Naive B cell (primary cell): ENCODE measurements around the gene EEFSEC. TPM values are rescaled to one million over a fixed set of nuclear protein-coding genes. Genes with fewer than 3 reads are reported as not detected.
A peak's percentile ranks its signal among the peaks of the same experiment; 100 is the strongest.

Experiments used
- ATAC-seq, 2 donors: fragments of 150-1000 bp; cut with Tn5 transposase; 2 replicates each; pipeline ENCODE4 v1.10.0; 2021; ENCODE audit warnings: low read depth in 2 of 2, mild to moderate bottlenecking in 2 of 2, moderate library complexity in 2 of 2
- DNase-seq: peaks from one replicate; pipeline ENCODE4 v3.0.0; 2022
- H3K27ac Mint-ChIP-seq, 6 donors: one replicate each; pipeline ENCODE4 v1.8.0; 2020 to 2022; ENCODE audit warnings: mild to moderate bottlenecking in 6 of 6, mixed read lengths in 6 of 6, moderate library complexity in 5 of 6, inconsistent platforms in 2 of 6
- H3K27me3 Mint-ChIP-seq, 3 donors: one replicate each; pipeline ENCODE4 v1.8.0; 2021 to 2022; ENCODE audit warnings: mixed read lengths in 3 of 3, mild to moderate bottlenecking in 1 of 3
- H3K36me3 Mint-ChIP-seq, 2 donors: one replicate each; pipeline ENCODE4 v1.8.0; 2020 to 2022; ENCODE audit warnings: mixed read lengths in 2 of 2, inconsistent platforms in 1 of 2, mild to moderate bottlenecking in 1 of 2
- H3K4me1 Mint-ChIP-seq, 3 donors: one replicate each; pipeline ENCODE4 v1.8.0; 2020 to 2022; ENCODE audit warnings: mixed read lengths in 3 of 3, inconsistent platforms in 1 of 3, mild to moderate bottlenecking in 1 of 3, moderate library complexity in 1 of 3
- H3K4me3 Mint-ChIP-seq, 8 donors: one replicate each; pipeline ENCODE4 v1.8.0; 2020 to 2022; ENCODE audit warnings: mild to moderate bottlenecking in 8 of 8, mixed read lengths in 8 of 8, moderate library complexity in 8 of 8, inconsistent platforms in 2 of 8
- H3K9me3 Mint-ChIP-seq, 7 donors: one replicate each; pipeline ENCODE4 v1.8.0; 2020 to 2022; ENCODE audit warnings: mixed read lengths in 7 of 7, mild to moderate bottlenecking in 5 of 7, inconsistent platforms in 2 of 7, moderate library complexity in 1 of 7
- polyA plus RNA-seq, 6 donors: library from polyadenylated mRNA; unstranded; fragments of 300-500 nt; fragmentation: Illumina TruSeq; gene quantifications; one replicate each; pipeline ENCODE4 v1.2.3, GENCODE V29; 2021; ENCODE audit warnings: low read depth in 6 of 6

EEFSEC gene
- polyA plus RNA-seq, 6 donors from 2014 or later, result 8.5 to 24.0 (median 20.1) TPM

- ATAC-seq, result no peak
Measured at GRCh38 chr3:128322030-128323022, 169.0 kb downstream of the EEFSEC start.

DNA sequence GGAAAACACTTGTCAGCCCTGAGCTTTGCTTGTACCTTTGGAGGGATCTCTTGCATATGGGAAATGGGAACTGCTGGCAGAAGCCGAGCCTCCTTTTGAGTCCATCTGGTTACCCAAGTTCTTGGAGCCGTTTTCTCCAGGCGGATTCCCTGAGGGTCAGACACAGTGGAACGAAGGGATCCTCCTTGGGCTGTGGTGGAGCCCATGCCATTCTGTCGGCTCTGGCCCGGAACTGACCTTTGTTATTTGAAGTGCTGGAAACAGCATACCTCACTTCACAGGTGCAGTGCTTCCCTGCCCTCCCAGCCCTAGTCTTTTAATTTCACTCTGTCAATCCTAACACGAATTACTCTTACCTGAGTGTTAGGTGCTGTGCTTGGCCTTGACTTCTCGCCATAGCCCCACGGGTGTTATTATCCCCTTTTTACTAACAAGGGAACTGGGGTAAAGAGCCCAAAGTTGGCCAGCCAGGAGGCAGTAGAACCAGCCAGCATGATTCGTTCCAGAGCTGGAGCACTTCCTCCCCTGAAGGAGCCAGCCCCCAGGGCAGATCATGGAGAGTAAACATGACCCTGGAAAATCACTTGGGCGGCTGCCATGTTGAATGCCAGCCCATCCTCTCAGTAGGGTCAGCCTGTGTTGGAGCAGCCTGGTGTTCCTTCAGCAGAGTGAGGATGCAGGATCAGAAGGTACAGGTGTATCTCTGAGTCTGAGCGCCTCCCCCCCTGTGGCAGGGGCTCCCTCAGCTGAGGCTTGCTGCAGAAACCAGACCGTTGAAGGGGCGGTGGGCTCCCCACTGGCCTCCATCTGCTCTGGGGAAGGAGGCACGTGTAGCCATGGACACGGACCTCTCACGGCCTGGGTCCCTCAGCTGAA is 170.2 kb downstream of the EEFSEC start:
- Mint-ChIP-seq H3K4me1 (peaks cover 4 to 12% (median 4%) of the 10 kb centered on the region in 3 donors), H3K36me3 (peaks cover 7 to 16% of the 10 kb centered on the region in 2 donors), H3K27me3 (no peaks in the 10 kb centered on the region), H3K4me3 (no peak overlapping the region), H3K27ac (no peak overlapping the region), H3K9me3 (no peaks in the 10 kb centered on the region)
- ATAC-seq (no peak), DNase-seq (no peak)

More at GRCh38 chr3:128322030-128323022, 169.0 kb downstream of the EEFSEC start:
- Mint-ChIP-seq H3K4me1 (peaks cover under 1 to 7% (median 4%) of the 10 kb centered on the region in 3 donors), H3K36me3 (peaks cover 7 to 15% of the 10 kb centered on the region in 2 donors), H3K9me3 (no peaks in the 10 kb centered on the region), H3K27ac (peak overlapping the region in 1 of 6 donors; percentile 52), H3K4me3 (no peak overlapping the region), H3K27me3 (no peaks in the 10 kb centered on the region)
- no peak for DNase-seq

DNA sequence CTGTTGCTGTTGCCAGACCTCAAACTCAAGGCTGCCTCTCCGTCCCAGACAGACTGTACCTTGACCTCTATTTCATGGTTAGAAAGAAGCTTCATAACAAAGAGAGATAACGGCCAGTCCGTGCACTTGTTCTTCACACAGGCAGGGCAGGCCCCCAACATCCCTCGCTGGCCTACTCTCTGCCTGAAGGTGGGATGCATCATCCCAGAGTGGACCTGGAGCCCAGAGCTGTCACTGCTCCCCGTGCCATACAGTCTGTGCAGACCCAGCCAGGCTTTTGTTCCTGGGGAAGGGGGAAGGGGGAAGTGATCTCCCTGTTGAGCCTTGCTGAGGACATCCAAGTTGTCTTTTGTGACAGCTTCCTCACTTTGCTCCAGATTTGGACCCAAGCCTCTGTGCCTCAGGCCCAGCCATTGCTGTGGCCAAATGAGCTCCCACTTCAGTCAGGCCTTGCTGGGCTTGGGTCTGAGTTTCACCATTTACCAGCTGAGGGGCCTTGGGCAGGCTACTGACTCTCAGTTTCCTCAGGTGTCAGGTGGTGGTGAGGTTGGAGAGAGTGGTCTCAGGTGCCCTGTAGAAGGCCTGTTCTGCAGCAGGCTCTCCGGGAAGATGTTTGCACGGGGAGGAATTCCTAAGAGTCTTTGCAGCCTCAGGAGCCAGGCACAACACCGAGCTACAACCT is 171.8 kb downstream of the EEFSEC start:
- DNase-seq, result no peak
- Mint-ChIP-seq H3K4me3 (no peak overlapping the region), H3K27me3 (no peaks in the 10 kb centered on the region), H3K4me1 (peaks cover 4 to 12% (median 4%) of the 10 kb centered on the region in 3 donors), H3K36me3 (peaks cover 0 to 9% of the 10 kb centered on the region in 2 donors), H3K9me3 (no peaks in the 10 kb centered on the region), H3K27ac (no peak overlapping the region)
- no peak for ATAC-seq

GRCh38 chr3:128326051-128326823 is 173.0 kb downstream of the EEFSEC start:
- Mint-ChIP-seq H3K9me3 (no peaks in the 10 kb centered on the region), H3K4me1 (peaks cover 4 to 7% (median 4%) of the 10 kb centered on the region in 3 donors), H3K4me3 (no peak overlapping the region)

DNA sequence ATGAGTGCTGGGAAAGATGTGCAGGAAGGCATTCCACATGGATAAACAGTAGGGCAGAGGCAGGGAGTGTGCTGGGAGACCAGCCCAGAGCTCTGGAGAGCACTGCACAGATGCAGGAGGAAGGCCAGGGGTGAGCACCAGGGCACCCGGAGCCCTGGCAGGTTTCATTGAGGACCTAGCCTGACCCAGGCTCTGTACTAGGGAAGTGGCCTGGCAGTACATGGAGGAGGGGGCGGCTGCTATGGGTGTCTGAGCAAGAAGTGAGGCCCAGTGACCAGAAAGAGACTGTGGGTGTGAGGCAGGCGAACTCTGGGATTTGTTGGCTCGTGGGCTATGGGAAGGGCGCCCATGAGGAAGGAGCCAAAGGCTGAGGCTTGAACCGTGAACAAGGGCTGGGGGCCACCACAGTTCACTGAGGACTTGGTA is 174.3 kb downstream of the EEFSEC start:
- H3K27ac Mint-ChIP-seq, result no peak overlapping the region
- H3K27me3 Mint-ChIP-seq, result no peaks in the 10 kb centered on the region
- DNase-seq (no peak), ATAC-seq (no peak)
- H3K9me3 Mint-ChIP-seq, result no peaks in the 10 kb centered on the region
- peaks cover 4 to 7% (median 4%) of the 10 kb centered on the region in 3 donors for H3K4me1 Mint-ChIP-seq
- no peak overlapping the region for H3K4me3 Mint-ChIP-seq
- peaks cover 0 to 9% of the 10 kb centered on the region in 2 donors for H3K36me3 Mint-ChIP-seq

More at GRCh38 chr3:128326051-128326823, 173.0 kb downstream of the EEFSEC start:
- Mint-ChIP-seq H3K27ac (peak overlapping the region in 1 of 6 donors; percentile 87), H3K27me3 (no peaks in the 10 kb centered on the region), H3K36me3 (peaks cover 0 to 9% of the 10 kb centered on the region in 2 donors)
- ATAC-seq (no peak), DNase-seq (no peak)

- H3K9me3 Mint-ChIP-seq, result no peaks in the 10 kb centered on the region
- H3K27ac Mint-ChIP-seq, result peak overlapping the region in 1 of 6 donors; percentile 90
- ATAC-seq (no peak), DNase-seq (no peak)
- no peak overlapping the region for H3K4me3 Mint-ChIP-seq
- H3K4me1 Mint-ChIP-seq, result peaks cover 4 to 7% (median 4%) of the 10 kb centered on the region in 3 donors
- H3K27me3 Mint-ChIP-seq, result no peaks in the 10 kb centered on the region
- H3K36me3 Mint-ChIP-seq, result peaks cover 7 to 17% of the 10 kb centered on the region in 2 donors
Measured at GRCh38 chr3:128328546-128329458, 175.5 kb downstream of the EEFSEC start.

DNA sequence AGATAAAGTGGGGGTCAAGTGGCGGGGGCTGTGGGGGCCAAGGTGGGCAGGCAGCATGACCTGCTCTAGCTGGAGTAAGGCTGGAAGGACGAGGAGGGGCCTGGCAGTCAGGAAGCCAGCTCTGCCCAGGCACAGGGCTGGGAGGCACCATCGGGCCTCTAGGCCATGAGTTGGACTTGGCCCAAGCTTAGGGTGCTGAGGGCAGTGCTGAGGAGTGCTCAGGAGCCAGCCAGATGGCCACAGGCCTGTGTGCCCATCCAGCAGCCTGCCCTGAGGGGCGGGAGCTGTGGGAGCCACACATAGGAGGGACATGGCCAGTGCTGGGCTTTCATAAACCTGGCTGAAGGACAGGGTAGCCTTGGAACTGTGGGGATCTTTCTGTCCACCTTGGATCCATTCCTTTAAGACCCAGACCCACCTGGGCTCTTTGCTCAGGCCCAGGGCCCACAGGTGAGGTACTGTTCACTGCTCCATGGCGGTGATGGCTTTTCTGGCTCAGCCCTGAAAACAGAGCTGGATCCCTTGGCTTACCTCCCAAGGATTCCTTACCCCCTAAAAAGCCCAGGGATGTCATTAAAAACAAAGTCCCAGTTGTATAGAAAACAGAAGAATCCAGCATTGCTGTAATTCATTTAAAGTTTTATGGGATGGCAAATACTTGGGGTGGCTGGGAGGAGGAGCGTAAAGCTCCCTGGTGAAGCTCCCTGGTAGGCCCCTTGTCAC is 176.4 kb downstream of the EEFSEC start:
- H3K4me3 Mint-ChIP-seq, result no peak overlapping the region
- ATAC-seq (no peak), DNase-seq (no peak)
- no peak overlapping the region for H3K27ac Mint-ChIP-seq
- H3K9me3 Mint-ChIP-seq, result no peaks in the 10 kb centered on the region
- peaks cover 4 to 7% (median 4%) of the 10 kb centered on the region in 3 donors for H3K4me1 Mint-ChIP-seq
- H3K27me3 Mint-ChIP-seq, result no peaks in the 10 kb centered on the region
- peaks cover 7 to 17% of the 10 kb centered on the region in 2 donors for H3K36me3 Mint-ChIP-seq

DNA sequence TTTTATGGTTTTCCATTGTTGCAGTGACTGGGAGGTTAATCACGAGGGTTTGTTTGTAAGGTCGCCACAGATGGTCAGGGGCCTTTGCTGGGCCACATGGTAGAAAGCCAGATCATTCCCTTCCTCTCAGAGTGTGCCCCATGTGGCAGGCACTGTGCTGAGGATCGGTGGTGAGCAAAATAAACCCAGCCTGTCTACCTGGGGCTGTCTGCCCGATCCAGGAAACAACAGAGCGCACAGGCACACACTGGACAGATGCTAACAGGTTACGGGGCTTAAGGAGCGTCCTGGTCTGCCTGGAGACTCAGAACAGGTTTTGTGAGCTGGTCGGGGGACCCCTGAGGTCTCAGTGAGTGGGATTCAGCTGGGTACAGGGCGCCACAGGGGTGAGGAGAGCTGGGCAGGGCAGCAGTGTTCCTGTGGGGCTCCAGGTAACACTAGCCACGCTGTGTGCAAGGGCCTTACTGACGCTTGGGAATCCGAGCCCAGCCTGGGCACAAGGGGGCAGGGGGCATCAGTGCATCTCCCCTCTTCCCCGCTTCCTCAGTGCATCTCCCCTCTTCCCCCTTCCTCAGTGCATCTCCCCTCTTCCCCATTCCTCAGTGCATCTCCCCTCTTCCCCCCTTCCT is 177.0 kb downstream of the EEFSEC start:
- Mint-ChIP-seq H3K9me3 (no peaks in the 10 kb centered on the region), H3K27me3 (no peaks in the 10 kb centered on the region), H3K36me3 (peaks cover 7 to 23% of the 10 kb centered on the region in 2 donors), H3K4me1 (peaks cover 0 to 8% (median 7%) of the 10 kb centered on the region in 3 donors), H3K4me3 (no peak overlapping the region), H3K27ac (no peak overlapping the region)
- ATAC-seq, result no peak
- no peak for DNase-seq

- DNase-seq, result no peak
- H3K27ac Mint-ChIP-seq, result no peak overlapping the region
- H3K36me3 Mint-ChIP-seq, result peaks cover 27 to 34% of the 10 kb centered on the region in 2 donors
- H3K27me3 Mint-ChIP-seq, result no peaks in the 10 kb centered on the region
- H3K4me1 Mint-ChIP-seq, result peaks cover 0 to 15% (median 0%) of the 10 kb centered on the region in 3 donors
- ATAC-seq, result no peak
- H3K4me3 Mint-ChIP-seq, result no peak overlapping the region
- no peaks in the 10 kb centered on the region for H3K9me3 Mint-ChIP-seq
Measured at GRCh38 chr3:128334086-128334645, 180.9 kb downstream of the EEFSEC start.

DNA sequence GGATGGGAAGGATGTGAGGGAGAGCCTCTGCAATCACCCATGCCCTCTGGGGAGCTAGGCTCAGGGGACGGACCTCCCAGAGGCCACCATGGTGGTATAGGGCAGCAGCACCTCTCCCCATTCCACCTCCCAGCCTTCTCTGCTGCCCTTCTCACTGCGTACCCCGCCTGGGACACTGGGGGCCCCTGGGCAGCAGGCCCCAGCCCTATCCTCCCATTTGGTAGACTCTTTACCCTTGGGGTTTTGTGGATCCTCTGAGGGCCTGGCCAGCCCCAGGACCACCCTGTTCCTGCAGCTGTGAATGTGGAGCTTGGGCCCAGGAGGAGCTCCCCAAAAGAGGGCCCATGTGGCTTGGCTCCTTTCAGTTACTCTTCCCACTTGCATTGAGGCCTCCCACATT is 181.5 kb downstream of the EEFSEC start:
- Mint-ChIP-seq H3K4me1 (peaks cover 0 to 15% (median 0%) of the 10 kb centered on the region in 3 donors), H3K36me3 (peaks cover 27 to 34% of the 10 kb centered on the region in 2 donors), H3K27me3 (no peaks in the 10 kb centered on the region), H3K4me3 (no peak overlapping the region), H3K27ac (peak overlapping the region in 3 of 6 donors; percentile 15 to 57 (median 38)), H3K9me3 (no peaks in the 10 kb centered on the region)
- DNase-seq (no peak), ATAC-seq (no peak)
